Measurements from ENCODE around the gene MUC12.
"Not testable (repeated sequence)": the region's sequence is repeated elsewhere in the genome, so short reads cannot be mapped to it uniquely, and the experiment has no call there.

The MUC12 gene

GRCh38 chr7:100963386-100963785 is 6.0 kb upstream of the MUC12 start:
- DNase-seq = no peak

GRCh38 chr7:100963874-100964273 is 5.5 kb upstream of the MUC12 start:
- no peak for DNase-seq

GRCh38 chr7:100964630-100965029 is 4.7 kb upstream of the MUC12 start:
- no peak for DNase-seq

DNA sequence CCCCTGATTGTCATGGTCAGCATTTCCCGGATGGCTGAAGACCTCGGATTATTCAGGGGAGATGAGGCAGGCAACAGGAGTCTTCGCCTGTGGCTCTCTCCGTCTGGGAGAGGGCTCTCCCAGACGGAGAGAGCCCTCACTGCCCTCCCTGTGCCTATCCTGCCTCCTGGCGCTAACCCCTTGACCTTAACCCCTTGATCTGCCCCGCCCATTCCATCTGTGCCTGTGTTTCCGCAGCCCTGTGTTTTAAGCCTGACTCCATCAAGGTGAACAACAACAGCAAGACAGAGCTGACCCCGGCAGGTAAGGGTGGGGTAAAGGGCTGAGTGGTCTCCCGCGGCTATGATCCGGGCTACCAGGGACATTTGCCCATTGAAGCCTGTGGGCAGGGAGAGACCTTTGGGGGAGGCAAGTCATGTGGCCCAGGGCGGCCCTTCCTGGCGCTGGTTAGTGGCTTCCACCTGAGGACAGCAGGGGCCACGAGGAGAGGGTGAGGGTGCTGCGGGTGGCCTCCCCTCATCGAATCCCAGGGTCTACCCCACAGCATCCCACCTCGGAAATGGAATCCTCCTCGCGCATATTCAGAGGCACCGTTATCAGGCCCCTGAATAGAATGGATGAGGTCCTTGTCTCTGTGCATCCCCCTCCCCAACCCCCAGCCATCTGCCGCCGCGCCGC is 4.2 kb upstream of the MUC12 start:
- no peak for DNase-seq

DNA sequence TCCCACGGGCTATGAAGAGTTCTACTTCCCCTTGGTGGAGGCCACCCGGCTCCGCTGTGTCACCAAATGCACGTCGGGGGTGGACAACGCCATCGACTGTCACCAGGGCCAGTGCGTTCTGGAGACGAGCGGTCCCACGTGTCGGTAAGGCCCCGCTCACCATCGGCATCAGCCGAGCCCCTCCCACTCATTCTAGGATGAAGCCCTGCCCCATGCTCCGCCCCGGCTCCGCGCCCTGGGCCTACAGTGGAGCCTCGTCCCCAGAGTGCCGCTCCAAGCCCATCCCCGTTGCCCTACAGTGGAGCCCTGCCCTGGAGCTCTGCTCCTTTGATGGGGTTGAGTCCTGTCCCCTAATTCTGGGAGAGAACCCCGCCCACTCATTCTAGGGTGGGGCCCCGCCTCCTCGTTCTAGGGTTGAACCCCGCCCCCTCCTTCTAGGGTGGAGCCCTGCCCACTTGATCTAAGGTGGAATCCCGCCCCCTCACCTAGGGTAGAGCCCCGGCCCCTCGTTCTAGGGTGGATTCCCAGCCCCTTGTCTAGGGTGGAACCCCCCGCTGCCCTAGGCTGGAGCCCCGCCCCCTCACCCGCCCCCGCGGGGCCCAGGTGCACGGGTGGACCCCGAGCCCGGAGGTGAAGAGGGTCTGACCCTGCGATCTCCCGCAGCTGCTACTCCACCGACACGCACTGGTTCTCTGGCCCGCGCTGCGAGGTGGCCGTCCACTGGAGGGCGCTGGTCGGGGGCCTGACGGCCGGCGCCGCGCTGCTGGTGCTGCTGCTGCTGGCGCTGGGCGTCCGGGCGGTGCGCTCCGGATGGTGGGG is 3.4 kb upstream of the MUC12 start:
- DNase-seq = peak; percentile 75

- DNase-seq = no peak
These were observed 2.6 kb upstream of the MUC12 start for GRCh38 chr7:100966542-100967291.

DNA sequence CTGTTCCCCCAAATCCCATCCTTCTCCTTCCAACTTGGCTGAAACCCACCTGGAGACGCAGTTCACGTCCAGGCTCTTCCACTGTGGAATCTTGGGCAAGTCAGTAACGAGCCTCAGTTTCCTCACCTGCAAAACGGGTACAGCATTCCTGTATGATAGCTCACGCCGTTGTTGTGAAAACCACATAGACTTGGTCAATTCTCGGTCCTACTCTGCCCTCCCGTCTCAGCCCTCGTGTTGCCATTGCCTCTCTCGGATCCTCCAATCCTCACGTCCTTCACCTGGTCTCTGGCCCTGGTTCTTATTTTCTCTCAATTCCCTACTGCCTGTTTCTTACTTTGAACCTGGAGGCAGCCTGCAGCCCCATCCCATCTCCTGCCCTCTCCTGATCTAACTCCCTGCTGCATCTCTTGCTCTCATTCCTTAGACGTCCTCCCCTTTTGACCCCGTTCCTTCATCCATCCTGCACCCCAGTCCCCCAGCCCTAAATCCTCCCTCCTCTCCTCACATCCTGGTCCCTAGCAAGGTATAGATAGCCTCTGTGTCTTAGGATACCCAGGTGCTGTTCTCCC is 2.0 kb upstream of the MUC12 start:
- no peak for DNase-seq

GRCh38 chr7:100968031-100968430 is 1.3 kb upstream of the MUC12 start:
- no peak for DNase-seq

GRCh38 chr7:100968650-100969049 is 715 bp upstream of the MUC12 start:
- no peak for DNase-seq

GRCh38 chr7:100971111-100972001 is 2.0 kb downstream of the MUC12 start:
- DNase-seq = no peak

- no peak for DNase-seq
These were observed 2.6 kb downstream of the MUC12 start for GRCh38 chr7:100972002-100972347.

- DNase-seq = no peak
These were observed 4.7 kb downstream of the MUC12 start for GRCh38 chr7:100974021-100974420.

DNA sequence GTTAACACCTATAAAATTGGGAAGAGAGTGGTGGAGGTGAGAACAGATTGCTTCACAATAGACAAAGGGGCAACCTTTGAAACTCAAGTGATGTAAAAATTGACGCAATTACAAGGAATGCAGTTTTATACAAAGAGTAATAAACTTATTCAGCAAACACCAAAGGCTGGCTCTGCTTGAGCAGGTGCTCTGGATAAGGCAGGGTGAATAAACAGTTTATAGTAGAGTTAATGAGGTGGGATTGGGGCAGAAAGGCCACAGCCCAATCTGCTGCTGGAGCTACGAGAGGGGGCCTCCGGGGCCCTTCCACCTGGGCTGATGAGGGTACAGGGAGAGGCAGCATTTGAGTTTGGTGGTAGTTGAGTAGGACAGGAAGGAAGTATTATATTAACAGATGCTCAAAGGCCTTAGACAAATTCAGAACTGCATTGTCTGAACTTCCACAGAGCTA is 6.0 kb downstream of the MUC12 start:
- DNase-seq = no peak

DNA sequence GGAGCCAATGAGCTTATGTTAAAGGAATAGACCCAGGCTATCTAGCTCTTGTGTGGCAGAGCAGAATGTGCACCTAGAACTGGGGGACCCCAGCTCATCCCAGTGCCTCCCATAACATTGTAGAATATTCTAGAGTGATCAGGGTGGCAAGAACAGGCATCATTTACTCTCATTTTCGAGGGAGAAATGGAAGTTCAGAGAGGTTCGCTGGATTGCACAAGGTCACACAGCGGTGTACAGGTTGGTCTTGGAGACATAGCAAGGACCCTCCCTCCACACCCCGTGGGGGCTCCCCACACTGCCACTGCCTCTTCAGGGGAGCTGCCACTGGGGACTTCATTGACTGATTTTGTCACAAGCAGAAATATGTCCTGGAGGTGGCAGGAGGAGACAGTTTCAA is 8.9 kb downstream of the MUC12 start:
- no peak for DNase-seq

DNA sequence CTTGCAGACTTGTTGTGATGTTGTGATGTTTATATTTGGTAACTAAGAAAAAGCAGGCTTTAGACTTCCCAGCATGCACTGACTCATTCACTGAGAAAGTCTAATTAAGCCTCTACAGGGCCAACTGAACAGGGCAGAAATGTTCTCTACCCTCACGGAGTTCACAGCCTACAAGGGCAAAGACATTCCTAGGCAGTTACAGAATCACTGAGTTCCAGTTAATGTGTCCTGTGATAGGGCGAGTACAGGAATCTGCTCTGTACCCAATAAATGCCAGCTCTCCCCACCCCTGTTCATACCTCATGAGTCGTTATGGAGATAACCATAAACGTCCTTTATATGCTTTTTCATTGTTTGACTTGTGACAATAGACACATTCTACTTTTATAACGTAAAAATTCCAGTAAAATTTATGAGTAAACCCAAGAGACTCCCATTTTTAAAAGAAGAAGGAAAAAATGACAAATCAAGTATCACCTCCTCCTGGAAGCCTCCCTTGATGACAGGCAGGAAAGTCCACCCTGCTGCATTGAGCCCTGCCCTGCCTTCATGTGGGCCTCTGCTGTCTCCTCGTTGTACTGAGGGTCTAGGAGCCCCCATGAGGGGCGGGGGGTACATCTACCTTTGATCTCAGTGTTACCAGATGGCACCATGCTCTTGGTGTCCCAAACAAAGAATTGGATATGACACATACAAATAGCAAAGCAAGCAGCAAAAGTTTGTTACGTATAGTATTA is 14.3 kb downstream of the MUC12 start:
- DNase-seq = no peak

DNA sequence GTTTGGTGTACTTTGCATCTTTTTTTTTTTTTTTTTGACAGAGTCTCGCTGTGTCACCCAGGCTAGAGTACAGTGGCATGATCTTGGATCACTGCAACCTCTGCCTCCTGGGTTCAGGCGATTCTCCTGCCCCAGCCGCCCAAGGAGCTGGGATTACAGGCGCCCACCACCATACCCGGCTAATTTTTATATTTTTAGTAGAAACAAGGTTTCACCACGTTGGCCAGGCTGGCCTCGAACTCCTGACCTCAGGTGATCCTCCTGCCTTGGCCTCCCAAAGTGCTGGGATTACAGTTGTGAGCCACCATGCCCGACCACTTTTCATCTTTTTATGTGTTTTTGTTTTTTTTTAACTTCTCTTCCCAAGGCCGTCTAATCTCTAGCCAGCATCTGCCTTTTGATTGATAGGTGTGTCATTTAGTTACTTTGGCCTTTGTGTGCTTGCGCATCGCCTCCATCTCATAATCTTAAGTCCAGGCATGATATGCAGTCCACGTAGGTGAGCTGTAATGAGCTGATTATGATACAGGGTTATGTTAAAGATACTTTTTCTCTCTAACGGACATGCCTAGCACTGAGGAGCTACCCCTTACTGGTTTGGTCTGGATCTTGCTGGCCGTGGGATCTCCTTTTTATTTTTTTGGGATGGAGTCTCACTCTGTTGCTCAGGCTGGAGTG is 15.0 kb downstream of the MUC12 start:
- DNase-seq = not testable (repeated sequence)

DNA sequence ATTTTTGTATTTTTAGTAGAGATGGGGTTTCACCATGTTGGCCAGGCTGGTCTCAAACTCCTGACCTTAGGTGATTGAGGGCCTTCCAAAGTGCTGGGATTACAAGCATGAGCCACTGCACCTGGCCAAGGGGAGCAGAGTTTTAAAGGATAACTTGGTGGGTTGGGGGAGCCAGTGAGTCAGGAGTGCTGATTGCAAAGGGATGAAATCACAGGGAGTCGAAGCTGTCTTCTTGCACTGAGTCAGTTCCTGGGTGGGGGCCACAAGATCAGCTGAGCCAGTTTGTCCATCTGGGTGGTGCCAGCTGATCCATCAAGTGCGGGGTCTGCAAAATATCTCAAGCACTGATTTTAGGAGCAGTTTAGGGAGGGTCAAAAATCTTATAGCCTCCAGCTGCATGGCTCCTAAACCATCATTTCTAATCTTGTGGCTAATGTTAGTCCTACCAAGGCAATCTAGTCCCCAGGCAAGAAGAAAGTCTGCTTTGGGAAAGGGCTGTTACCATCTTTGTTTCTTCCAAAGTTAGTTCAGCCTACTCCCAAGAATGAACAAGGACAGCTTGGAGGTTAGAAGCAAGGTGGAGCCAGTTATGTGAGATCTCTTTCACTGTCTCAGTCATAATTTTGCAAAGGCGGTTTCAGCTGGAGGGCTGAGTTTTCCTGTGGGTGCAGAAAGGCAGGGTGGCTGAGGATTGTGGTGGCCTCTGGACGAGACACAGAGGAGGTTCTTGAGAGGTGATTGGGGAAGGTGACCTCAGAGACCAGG is 15.8 kb downstream of the MUC12 start:
- not testable (repeated sequence) for DNase-seq

DNA sequence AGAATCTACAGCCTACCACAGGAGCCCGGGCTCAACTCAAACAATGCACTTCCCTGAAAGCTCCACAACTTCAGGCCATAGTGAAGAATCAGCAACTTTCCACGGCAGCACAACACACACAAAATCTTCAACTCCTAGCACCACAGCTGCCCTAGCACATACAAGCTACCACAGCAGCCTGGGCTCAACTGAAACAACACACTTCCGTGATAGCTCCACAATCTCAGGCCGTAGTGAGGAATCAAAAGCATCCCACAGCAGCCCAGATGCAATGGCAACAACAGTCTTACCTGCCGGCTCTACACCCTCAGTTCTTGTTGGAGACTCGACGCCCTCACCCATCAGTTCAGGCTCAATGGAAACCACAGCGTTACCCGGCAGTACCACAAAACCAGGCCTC is 22.3 kb downstream of the MUC12 start:
- DNase-seq = no peak

- DNase-seq = not testable (repeated sequence)
These were observed 22.9 kb downstream of the MUC12 start for GRCh38 chr7:100992280-100992679.

DNA sequence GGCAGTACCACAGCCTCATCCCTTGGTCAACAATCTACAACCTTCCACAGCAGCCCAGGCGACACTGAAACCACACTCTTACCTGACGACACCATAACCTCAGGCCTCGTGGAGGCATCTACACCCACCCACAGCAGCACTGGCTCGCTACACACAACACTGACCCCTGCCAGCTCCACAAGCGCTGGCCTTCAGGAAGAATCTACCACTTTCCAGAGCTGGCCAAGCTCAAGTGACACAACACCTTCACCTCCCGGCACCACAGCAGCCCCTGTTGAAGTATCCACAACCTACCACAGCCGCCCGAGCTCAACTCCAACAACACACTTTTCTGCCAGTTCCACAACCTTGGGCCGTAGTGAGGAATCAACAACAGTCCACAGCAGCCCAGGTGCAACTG is 25.3 kb downstream of the MUC12 start:
- DNase-seq = not testable (repeated sequence)
